Measurements from ENCODE around the gene NTN3.
"Not testable (repeated sequence)": the region's sequence is repeated elsewhere in the genome, so short reads cannot be mapped to it uniquely, and the experiment has no call there.

Gene NTN3

GRCh38 chr16:2471016-2471652 is at the start of gene NTN3:
TSS of gene NTN3 (plus strand) at chr16:2471297. CDS start at chr16:2471702, 405 bp downstream.
- FAIRE-seq (no peak), DNase-seq (ENCODE audit: extremely low spot score, insufficient read length, low read depth) (no peak)

- no peak for DNase-seq (ENCODE audit: extremely low spot score, insufficient read length, low read depth)
- no peak for FAIRE-seq
Measured at GRCh38 chr16:2422123-2422867, 48.8 kb upstream of the NTN3 start.

- FAIRE-seq (no peak), DNase-seq (ENCODE audit: extremely low spot score, insufficient read length, low read depth) (no peak)
Measured at GRCh38 chr16:2424061-2425007, 46.8 kb upstream of the NTN3 start.

- DNase-seq (ENCODE audit: extremely low spot score, insufficient read length, low read depth) (no peak), FAIRE-seq (no peak)
Measured at GRCh38 chr16:2425008-2425518, 46.0 kb upstream of the NTN3 start.

GRCh38 chr16:2425825-2426430 is 45.2 kb upstream of the NTN3 start:
- DNase-seq (ENCODE audit: extremely low spot score, insufficient read length, low read depth) (no peak), FAIRE-seq (no peak)

GRCh38 chr16:2426941-2427361 is 44.1 kb upstream of the NTN3 start:
- DNase-seq (ENCODE audit: extremely low spot score, insufficient read length, low read depth) (no peak), FAIRE-seq (no peak)

- DNase-seq (ENCODE audit: extremely low spot score, insufficient read length, low read depth) (no peak), FAIRE-seq (no peak)
Measured at GRCh38 chr16:2427526-2427925, 43.6 kb upstream of the NTN3 start.

GRCh38 chr16:2428051-2428783 is 42.9 kb upstream of the NTN3 start:
- no peak for FAIRE-seq
- no peak for DNase-seq (ENCODE audit: extremely low spot score, insufficient read length, low read depth)

- FAIRE-seq (no peak), DNase-seq (ENCODE audit: extremely low spot score, insufficient read length, low read depth) (no peak)
Measured at GRCh38 chr16:2428784-2429033, 42.4 kb upstream of the NTN3 start.

- FAIRE-seq (peak; percentile 90), DNase-seq (ENCODE audit: extremely low spot score, insufficient read length, low read depth) (peak; percentile 99)
Measured at GRCh38 chr16:2429034-2429770, 41.9 kb upstream of the NTN3 start, which contains the start of gene CCNF. TSS of gene CCNF (plus strand) at chr16:2429447. CDS start at chr16:2429482, 35 bp downstream.

- DNase-seq (ENCODE audit: extremely low spot score, insufficient read length, low read depth) (no peak), FAIRE-seq (peak; percentile 18)
Measured at GRCh38 chr16:2429771-2430663, 41.1 kb upstream of the NTN3 start.

GRCh38 chr16:2432286-2432685 is 38.8 kb upstream of the NTN3 start:
- no peak for FAIRE-seq
- no peak for DNase-seq (ENCODE audit: extremely low spot score, insufficient read length, low read depth)

GRCh38 chr16:2432801-2433505 is 38.1 kb upstream of the NTN3 start:
- FAIRE-seq (no peak), DNase-seq (ENCODE audit: extremely low spot score, insufficient read length, low read depth) (no peak)

- FAIRE-seq, result not testable (repeated sequence)
Measured at GRCh38 chr16:2435236-2435635, 35.9 kb upstream of the NTN3 start.

GRCh38 chr16:2436110-2436509 is 35.0 kb upstream of the NTN3 start:
- FAIRE-seq (no peak), DNase-seq (ENCODE audit: extremely low spot score, insufficient read length, low read depth) (no peak)

More at GRCh38 chr16:2435236-2435635, 35.9 kb upstream of the NTN3 start:
- not testable (repeated sequence) for DNase-seq (ENCODE audit: extremely low spot score, insufficient read length, low read depth)

GRCh38 chr16:2437032-2437790 is 33.9 kb upstream of the NTN3 start:
- FAIRE-seq (no peak), DNase-seq (ENCODE audit: extremely low spot score, insufficient read length, low read depth) (no peak)

Measured in GM18507 (cell line).